Heart right ventricle (tissue), 16 donors: ENCODE results near the gene PCDHGA9. TPM values are rescaled to one million over a fixed set of nuclear protein-coding genes. Genes with fewer than 3 reads are reported as not detected.

Source experiments
- ATAC-seq, 8 donors: fragments of 200-7000 bp; cut with Tn5 transposase; one replicate each; pipeline ENCODE4 v1.9.1; 2020; ENCODE audit warnings: mild to moderate bottlenecking in 8 of 8, moderate library complexity in 8 of 8, moderate number of reproducible peaks in 1 of 8
- DNase-seq, 2 donors: peaks; one replicate each; pipeline ENCODE4 v3.0.0-alpha.2; 2020
- H3K27ac ChIP-seq, 10 donors: fragments of 200-600 bp; sonication (generic) in 2 of 10; one replicate each; pipeline versions ENCODE4 v1.5.0 to v1.8.0; 2020 to 2022; ENCODE audit warnings: mild to moderate bottlenecking in 3 of 10
- H3K27me3 ChIP-seq, 7 donors: fragments of 200-600 bp; one replicate each; pipeline ENCODE4 v1.8.0; 2021 to 2022; ENCODE audit warnings: mild to moderate bottlenecking in 2 of 7
- H3K36me3 ChIP-seq, 9 donors: fragments of 200-600 bp; sonication (generic) in 1 of 9; one replicate each; pipeline versions ENCODE4 v1.5.0 to v1.8.0; 2020 to 2022; ENCODE audit warnings: mild to moderate bottlenecking in 2 of 9
- H3K4me1 ChIP-seq, 9 donors: fragments of 200-600 bp; sonication (generic) in 1 of 9; one replicate each; pipeline versions ENCODE4 v1.5.0 to v1.8.0; 2020 to 2022; ENCODE audit warnings: mild to moderate bottlenecking in 4 of 9
- H3K4me3 ChIP-seq, 10 donors: fragments of 200-600 bp; sonication (generic) in 2 of 10; one replicate each; pipeline versions ENCODE4 v1.5.0 to v1.8.0; 2020 to 2022; ENCODE audit warnings: mild to moderate bottlenecking in 7 of 10, moderate library complexity in 2 of 10
- H3K9me3 ChIP-seq, 11 donors: fragments of 200-600 bp in 10 of 11; sonication (generic) in 2 of 11; one replicate each; pipeline versions ENCODE4 v1.5.0 to v1.8.0; 2013 to 2022; ENCODE audit warnings: mild to moderate bottlenecking in 2 of 11, control low read depth in 1 of 11, moderate library complexity in 1 of 11
- CTCF ChIP-seq, 9 donors: fragments of 200-600 bp; sonication (generic) in 2 of 9; IDR thresholded peaks; one replicate each; pipeline versions ENCODE4 v1.5.0 to v1.8.0; 2021 to 2022; ENCODE audit warnings: antibody characterized with exemption in 9 of 9, mild to moderate bottlenecking in 5 of 9, moderate library complexity in 1 of 9
- WGBS, 2 donors: extraction: QIAGEN DNeasy Blood & Tissue Kit; methylation state at CpG; one replicate each; pipeline ENCODE4 v1.1.7; 2013; ENCODE audit warnings: inconsistent platforms in 1 of 2; 5-methylcytosine and 5-hydroxymethylcytosine counted together
- intact Hi-C, 10 donors: fragments of 100-400 bp; cut with DNase I; formaldehyde crosslinking; loops; one replicate each; pipeline versions ENCODE4 v1.11.1 to v1.14.2; 2022
- polyA plus RNA-seq, 2 donors: library from polyadenylated mRNA; stranded (reverse); fragments of 200-250 nt; gene quantifications; one replicate each; pipeline ENCODE4 v1.2.3, GENCODE V29; 2013
- total RNA-seq, 10 donors: library from RNA; stranded (reverse); fragmentation: NEBNext Ultra II Directional in 3 of 10; extraction: Animal tissue kit (Norgen Biotek cat#: 25700) in 3 of 10; gene quantifications; one replicate each; pipeline versions ENCODE4 v1.2.1 to v1.2.4, GENCODE V29; 2021 to 2023
- donor health status: Arrhythmogenic right ventricular cardiomyopathy.
- donor health status: ischemic (EF 13 %, LVEDD 7.1; RV severe dilation, severe dysfunction).
- donor health status: healthy with polysubstance abuse.
- donor health status: DM: no; HTN: yes; CAD: no.
- donor health status: DM: no; HTN: no; CAD: no.
- donor health status: ischemic (EF 25% LVEDD 6.9; RV normal size, moderate dysfunction).
- donor health status: ischemic (EF 25% LVEDD 5.7; RV mildly dilated, moderate dysfunction).
- donor health status: healthy.
- donor health status: DM: yes; HTN: yes; CAD: no.
- donor health status: Ischemic cardiomyopathy.
- donor health status: ischemic (EF 35%, LVEDD 5.7; RV mildly dilated, moderate dysfunction).
- donor health status: nonischemic (EF 11% LVEDD 7.7; RV severe dilation, severe dysfunction).
- donor health status: DM: yes; HTN: yes; CAD: no.
- donor health status: PGD.
- donor health status: ischemic (EF 29% LVEDD 5.4; RV normal size, mild dysfunction).
- donor health status: nonischemic (EF 23%, LVEDD 6.1; RV moderate dilation, normal function).

PCDHGA9 gene
- total and polyA plus RNA-seq, 12 donors, result 0.55 to 8.3 (median 6.0) TPM

- H3K9me3 ChIP-seq, result peaks cover 0 to 100% (median 43%) of the 10 kb centered on the region in 11 donors
- peaks cover 0 to 77% (median 0%) of the 10 kb centered on the region in 7 donors for H3K27me3 ChIP-seq
- H3K36me3 ChIP-seq, result peaks cover 0 to 32% (median 0%) of the 10 kb centered on the region in 9 donors
- H3K4me1 ChIP-seq, result peaks cover 0 to 24% (median 3%) of the 10 kb centered on the region in 9 donors
- ATAC-seq, result no peak
- intact Hi-C loops, result no loop called here
- no peak for DNase-seq
- no peak overlapping the region for H3K4me3 ChIP-seq
- no peak overlapping the region for H3K27ac ChIP-seq
- TF ChIP-seq CTCF (IDR thresholded peaks at IDR 0.05), result no peak
These were observed 39.9 kb upstream of the PCDHGA9 start for GRCh38 chr5:141362719-141363118.

- ATAC-seq, result peak in 3 of 8 donors; percentile 61 to 71 (median 69)
- H3K4me3 ChIP-seq, result peak within 1 kb of the TSS in 8 of 10 donors; percentile 2 to 34 (median 22)
- WGBS, 2 donors, result 27 to 28% methylated on average over 34 of the region's 34 CpGs
- peak in 7 of 9 donors; percentile 5 to 32 (median 18) for TF ChIP-seq CTCF (IDR thresholded peaks at IDR 0.05)
- H3K9me3 ChIP-seq, result peaks cover 0 to 99% (median 48%) of the 10 kb centered on the region in 11 donors
- peaks cover 0 to 23% (median 3%) of the 10 kb centered on the region in 9 donors for H3K4me1 ChIP-seq
- intact Hi-C loops, result no loop called here
- no peak within 1 kb of the TSS for H3K27ac ChIP-seq
- DNase-seq, result no peak
- H3K27me3 ChIP-seq, result peaks cover 0 to 84% (median 0%) of the 10 kb centered on the region in 7 donors
- peaks cover 0 to 30% (median 0%) of the 10 kb centered on the region in 9 donors for H3K36me3 ChIP-seq
These were observed 38.5 kb upstream of the PCDHGA9 start, which contains the start of gene PCDHGA5 for GRCh38 chr5:141363952-141364660. PCDHGA5 (plus strand) TSS chr5:141364162; CDS start chr5:141364331, 169 bp downstream.

GRCh38 chr5:141366016-141366896 is 36.3 kb upstream of the PCDHGA9 start:
- peaks cover 0 to 99% (median 50%) of the 10 kb centered on the region in 11 donors for H3K9me3 ChIP-seq
- no peak for ATAC-seq
- TF ChIP-seq CTCF (IDR thresholded peaks at IDR 0.05), result no peak
- no peak overlapping the region for H3K4me3 ChIP-seq
- no peak for DNase-seq
- H3K27ac ChIP-seq, result no peak overlapping the region
- H3K4me1 ChIP-seq, result peaks cover 0 to 22% (median 5%) of the 10 kb centered on the region in 9 donors
- 40 to 45% methylated on average over 46 of the region's 46 CpGs for WGBS, 2 donors
- intact Hi-C loops, result loop anchor here in 1 of 10 donors (2.0 kb wide), 1 partner anchor 55 kb away; the partner anchor contains the start of gene PCDHGA11
- H3K27me3 ChIP-seq, result peaks cover 0 to 85% (median 0%) of the 10 kb centered on the region in 7 donors
- peaks cover 0 to 40% (median 0%) of the 10 kb centered on the region in 9 donors for H3K36me3 ChIP-seq
